ENCODE results near the gene C22orf23. TPM values are rescaled to one million over a fixed set of nuclear protein-coding genes. Genes with fewer than 3 reads are reported as not detected.

Gene C22orf23
- total and polyA plus RNA-seq, 2 of the 13 experiments (the other 11 are each of a cell fraction or from before 2014, with no cell fraction given), result 0.21 to 0.24 TPM

DNA sequence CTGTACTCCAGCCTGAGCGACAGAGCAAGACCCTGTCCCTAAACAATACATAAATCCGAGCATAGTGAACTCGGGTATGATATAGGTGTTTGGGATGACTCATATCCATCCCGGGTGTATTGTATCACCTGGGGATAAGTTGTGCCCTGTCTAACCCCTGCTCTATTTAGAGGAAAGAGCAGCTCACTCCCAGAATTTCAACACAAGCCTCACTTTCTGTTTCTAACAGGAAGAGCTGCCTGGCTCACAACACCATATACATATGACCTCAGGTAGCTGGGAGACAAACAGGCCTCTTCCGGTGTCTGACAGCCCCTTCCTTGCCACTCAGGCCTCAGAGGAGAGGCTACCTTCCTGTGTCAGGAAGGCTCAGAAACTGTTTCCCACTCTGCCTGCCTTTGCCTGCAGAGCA, 57.2 kb downstream of the C22orf23 start (continued):
- TF ChIP-seq, protein P1, sequence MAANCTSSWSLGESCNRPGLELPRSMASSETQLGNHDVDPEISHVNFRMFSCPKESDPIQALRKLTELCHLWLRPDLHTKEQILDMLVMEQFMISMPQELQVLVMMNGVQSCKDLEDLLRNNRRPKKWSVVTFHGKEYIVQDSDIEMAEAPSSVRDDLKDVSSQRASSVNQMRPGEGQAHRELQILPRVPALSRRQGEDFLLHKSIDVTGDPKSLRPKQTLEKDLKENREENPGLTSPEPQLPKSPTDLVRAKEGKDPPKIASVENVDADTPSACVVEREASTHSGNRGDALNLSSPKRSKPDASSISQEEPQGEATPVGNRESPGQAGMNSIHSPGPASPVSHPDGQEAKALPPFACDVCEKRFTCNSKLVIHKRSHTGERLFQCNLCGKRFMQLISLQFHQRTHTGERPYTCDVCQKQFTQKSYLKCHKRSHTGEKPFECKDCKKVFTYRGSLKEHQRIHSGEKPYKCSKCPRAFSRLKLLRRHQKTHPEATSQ (CRISPR knock-in tag; IDR thresholded peaks at IDR 0.05; ENCODE audit: borderline replicate concordance), result no peak
- TF ChIP-seq, protein P2, sequence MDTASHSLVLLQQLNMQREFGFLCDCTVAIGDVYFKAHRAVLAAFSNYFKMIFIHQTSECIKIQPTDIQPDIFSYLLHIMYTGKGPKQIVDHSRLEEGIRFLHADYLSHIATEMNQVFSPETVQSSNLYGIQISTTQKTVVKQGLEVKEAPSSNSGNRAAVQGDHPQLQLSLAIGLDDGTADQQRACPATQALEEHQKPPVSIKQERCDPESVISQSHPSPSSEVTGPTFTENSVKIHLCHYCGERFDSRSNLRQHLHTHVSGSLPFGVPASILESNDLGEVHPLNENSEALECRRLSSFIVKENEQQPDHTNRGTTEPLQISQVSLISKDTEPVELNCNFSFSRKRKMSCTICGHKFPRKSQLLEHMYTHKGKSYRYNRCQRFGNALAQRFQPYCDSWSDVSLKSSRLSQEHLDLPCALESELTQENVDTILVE (CRISPR knock-in tag; IDR thresholded peaks at IDR 0.05), result peak; percentile 50; the same call in 1 of the 2 replicates
- no peak for TF ChIP-seq ZNF780A (CRISPR knock-in tag; IDR thresholded peaks at IDR 0.05)
- TF ChIP-seq, protein P3, sequence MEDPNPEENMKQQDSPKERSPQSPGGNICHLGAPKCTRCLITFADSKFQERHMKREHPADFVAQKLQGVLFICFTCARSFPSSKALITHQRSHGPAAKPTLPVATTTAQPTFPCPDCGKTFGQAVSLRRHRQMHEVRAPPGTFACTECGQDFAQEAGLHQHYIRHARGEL (CRISPR knock-in tag; IDR thresholded peaks at IDR 0.05), result no peak
- TF ChIP-seq, protein P4, sequence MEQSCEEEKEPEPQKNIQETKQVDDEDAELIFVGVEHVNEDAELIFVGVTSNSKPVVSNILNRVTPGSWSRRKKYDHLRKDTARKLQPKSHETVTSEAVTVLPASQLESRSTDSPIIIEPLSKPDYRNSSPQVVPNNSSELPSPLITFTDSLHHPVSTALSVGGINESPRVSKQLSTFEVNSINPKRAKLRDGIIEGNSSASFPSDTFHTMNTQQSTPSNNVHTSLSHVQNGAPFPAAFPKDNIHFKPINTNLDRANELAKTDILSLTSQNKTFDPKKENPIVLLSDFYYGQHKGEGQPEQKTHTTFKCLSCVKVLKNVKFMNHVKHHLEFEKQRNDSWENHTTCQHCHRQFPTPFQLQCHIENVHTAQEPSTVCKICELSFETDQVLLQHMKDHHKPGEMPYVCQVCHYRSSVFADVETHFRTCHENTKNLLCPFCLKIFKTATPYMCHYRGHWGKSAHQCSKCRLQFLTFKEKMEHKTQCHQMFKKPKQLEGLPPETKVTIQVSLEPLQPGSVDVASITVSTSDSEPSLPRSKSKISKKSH (CRISPR knock-in tag; IDR thresholded peaks at IDR 0.05; ENCODE audit: borderline replicate concordance), result no peak
- TF ChIP-seq ZSCAN29 (CRISPR knock-in tag; conservative IDR thresholded peaks at IDR 0.05), result 0 out of 2 replicates have a peak, but pooled peaks have one; percentile 62
- TF ChIP-seq, protein P5, sequence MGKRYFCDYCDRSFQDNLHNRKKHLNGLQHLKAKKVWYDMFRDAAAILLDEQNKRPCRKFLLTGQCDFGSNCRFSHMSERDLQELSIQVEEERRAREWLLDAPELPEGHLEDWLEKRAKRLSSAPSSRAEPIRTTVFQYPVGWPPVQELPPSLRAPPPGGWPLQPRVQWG (CRISPR knock-in tag; IDR thresholded peaks at IDR 0.05; ENCODE audit: borderline replicate concordance, low read depth), result no peak
- TF ChIP-seq, protein P6, sequence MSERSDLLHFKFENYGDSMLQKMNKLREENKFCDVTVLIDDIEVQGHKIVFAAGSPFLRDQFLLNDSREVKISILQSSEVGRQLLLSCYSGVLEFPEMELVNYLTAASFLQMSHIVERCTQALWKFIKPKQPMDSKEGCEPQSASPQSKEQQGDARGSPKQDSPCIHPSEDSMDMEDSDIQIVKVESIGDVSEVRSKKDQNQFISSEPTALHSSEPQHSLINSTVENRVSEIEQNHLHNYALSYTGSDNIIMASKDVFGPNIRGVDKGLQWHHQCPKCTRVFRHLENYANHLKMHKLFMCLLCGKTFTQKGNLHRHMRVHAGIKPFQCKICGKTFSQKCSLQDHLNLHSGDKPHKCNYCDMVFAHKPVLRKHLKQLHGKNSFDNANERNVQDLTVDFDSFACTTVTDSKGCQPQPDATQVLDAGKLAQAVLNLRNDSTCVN (CRISPR knock-in tag; IDR thresholded peaks at IDR 0.05; ENCODE audit: borderline replicate concordance), result no peak
- TF ChIP-seq ZNF83 (CRISPR knock-in tag; IDR thresholded peaks at IDR 0.05; ENCODE audit: borderline replicate concordance), result no peak
- no peak for TF ChIP-seq SSRP1 (CRISPR knock-in tag; IDR thresholded peaks at IDR 0.05)
- TF ChIP-seq HOXA5 (CRISPR knock-in tag; IDR thresholded peaks at IDR 0.05), result no peak
- TF ChIP-seq ZNF768 (CRISPR knock-in tag; IDR thresholded peaks at IDR 0.05), result no peak
- TF ChIP-seq SPEN (CRISPR knock-in tag; IDR thresholded peaks at IDR 0.05; ENCODE audit: low read depth), result peak; percentile 33; the same call in 1 of the 2 replicates
- TF ChIP-seq FOXJ3 (CRISPR knock-in tag; IDR thresholded peaks at IDR 0.05; ENCODE audit: borderline replicate concordance), result no peak
- TF ChIP-seq, protein P7, sequence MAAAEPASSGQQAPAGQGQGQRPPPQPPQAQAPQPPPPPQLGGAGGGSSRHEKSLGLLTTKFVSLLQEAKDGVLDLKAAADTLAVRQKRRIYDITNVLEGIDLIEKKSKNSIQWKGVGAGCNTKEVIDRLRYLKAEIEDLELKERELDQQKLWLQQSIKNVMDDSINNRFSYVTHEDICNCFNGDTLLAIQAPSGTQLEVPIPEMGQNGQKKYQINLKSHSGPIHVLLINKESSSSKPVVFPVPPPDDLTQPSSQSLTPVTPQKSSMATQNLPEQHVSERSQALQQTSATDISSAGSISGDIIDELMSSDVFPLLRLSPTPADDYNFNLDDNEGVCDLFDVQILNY (CRISPR knock-in tag; conservative IDR thresholded peaks at IDR 0.05), result no peak
- TF ChIP-seq DPF2 (CRISPR knock-in tag; IDR thresholded peaks at IDR 0.05; ENCODE audit: borderline replicate concordance, low read depth), result 0 out of 2 replicates have a peak, but pooled peaks have one; percentile 26
- no peak for TF ChIP-seq THYN1 (CRISPR knock-in tag; IDR thresholded peaks at IDR 0.05; ENCODE audit: borderline replicate concordance, low read depth)
- no peak for TF ChIP-seq HIVEP1 (CRISPR knock-in tag; IDR thresholded peaks at IDR 0.05)
- no peak for TF ChIP-seq TOE1 (CRISPR knock-in tag; IDR thresholded peaks at IDR 0.05)
- no peak for TF ChIP-seq ZNF205 (CRISPR knock-in tag; IDR thresholded peaks at IDR 0.05)
- TF ChIP-seq ZMAT3 (CRISPR knock-in tag; conservative IDR thresholded peaks at IDR 0.05), result no peak
- no peak for TF ChIP-seq HOXD1 (CRISPR knock-in tag; IDR thresholded peaks at IDR 0.05)
- no peak for TF ChIP-seq ZNF749 (CRISPR knock-in tag; IDR thresholded peaks at IDR 0.05; ENCODE audit: borderline replicate concordance)
- no peak for TF ChIP-seq ZSCAN21 (CRISPR knock-in tag; IDR thresholded peaks at IDR 0.05; ENCODE audit: borderline replicate concordance)

Measured in HepG2 (cell line).